SK-N-SH (cell line): ENCODE results near the gene C9.

Experiments used
- NRF1 ChIP-seq: IDR thresholded peaks from 2 replicates; pipeline ENCODE4 v1.6.1; 2012; ENCODE audit warnings: low read depth, mild to moderate bottlenecking, low read length
- TAF1 ChIP-seq: IDR thresholded peaks from 2 replicates; pipeline ENCODE4 v1.6.1; 2012; ENCODE audit warnings: low read depth, mild to moderate bottlenecking, low read length, moderate library complexity, borderline replicate concordance

GRCh38 chr5:39369123-39369815 lies 5.0 kb upstream of the C9 start:
- TF ChIP-seq NRF1, result no peak
- TF ChIP-seq TAF1, result no peak
